Keratinocyte (primary cell): Measurements from ENCODE around the gene CSTB.

ENCODE experiments used
- CTCF ChIP-seq, 3 experiments: IDR thresholded peaks in 1 of 3; conservative IDR thresholded peaks in 1 of 3; optimal IDR thresholded peaks in 1 of 3; 2 replicates in 2 of 3; 3 replicates in 1 of 3; pipeline versions ENCODE3 to v1.5.1; 2011; ENCODE audit warnings: low read length in 3 of 3, mild to moderate bottlenecking in 3 of 3, moderate library complexity in 2 of 3, control low read depth in 1 of 3, inconsistent platforms in 1 of 3; ENCODE audit not compliant: insufficient read depth in 2 of 3; ENCODE audit errors: extremely low read depth in 1 of 3
- EZH2 ChIP-seq: IDR thresholded peaks from one replicate; pipeline ENCODE4 v1.6.1; 2012; ENCODE audit warnings: inconsistent platforms, mild to moderate bottlenecking, low read length, moderate library complexity

DNA sequence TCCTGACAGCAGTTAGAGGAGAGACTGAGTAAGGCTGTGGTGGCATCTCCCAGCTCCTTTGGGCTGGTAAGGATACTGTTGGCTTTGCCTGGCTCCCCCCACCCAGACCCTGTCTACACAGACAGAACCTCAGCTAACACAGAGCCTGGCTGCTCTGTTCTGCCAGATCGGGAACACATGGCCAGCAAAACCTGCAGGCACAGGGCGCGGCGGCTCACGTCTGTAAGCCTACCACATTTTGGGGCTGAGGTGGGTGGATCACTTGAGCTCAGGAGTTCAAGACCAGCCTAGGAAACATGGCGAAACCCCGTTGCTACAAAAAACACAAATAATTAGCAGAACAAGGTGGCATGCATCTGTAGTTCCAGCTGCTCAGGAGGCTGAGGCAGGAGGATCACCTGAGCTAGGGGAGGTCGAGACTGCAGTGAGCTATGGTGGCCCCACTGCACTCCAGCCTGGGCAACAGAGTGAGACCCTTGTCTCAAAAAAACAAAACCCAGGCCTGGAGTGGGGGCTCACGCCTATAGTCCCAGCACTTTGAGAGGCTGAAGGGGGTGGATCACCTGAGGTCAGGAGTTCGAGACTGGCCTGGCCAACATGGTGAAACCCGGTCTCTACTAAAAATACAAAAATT lies 6.7 kb downstream of the CSTB start:
- TF ChIP-seq CTCF (optimal IDR thresholded peaks at IDR 0.05 in 1 of 3, IDR thresholded peaks at IDR 0.05 in 1 of 3, conservative IDR thresholded peaks at IDR 0.05 in 1 of 3; ENCODE audit: extremely low read depth in 1 of 3, insufficient read depth in 2 of 3, low read length in 3 of 3) (no peak), EZH2 (no peak)
